Uterus (tissue), 4 donors: ENCODE results near the gene GALNT2. TPM values are rescaled to one million over a fixed set of nuclear protein-coding genes. Genes with fewer than 3 reads are reported as not detected.
A peak's percentile ranks its signal among the peaks of the same experiment; 100 is the strongest.

Source experiments
- DNase-seq, 2 donors: peaks; one replicate each; pipeline ENCODE4 v3.0.0-alpha.2; 2019 to 2020
- H3K27ac ChIP-seq, 2 donors: fragments of 200-600 bp; sonication (generic); 1 replicate in 1 of 2; 2 replicates in 1 of 2; pipeline ENCODE4 v1.5.1; 2016 to 2018
- H3K27me3 ChIP-seq, 2 donors: fragments of 200-600 bp; sonication (generic); one replicate each; pipeline ENCODE4 v1.5.1; 2018 to 2019; ENCODE audit warnings: control low read depth in 1 of 2
- H3K36me3 ChIP-seq, 2 donors: fragments of 200-600 bp; sonication (generic); one replicate each; pipeline ENCODE4 v1.5.1; 2019; ENCODE audit warnings: control low read depth in 1 of 2
- H3K4me1 ChIP-seq, 2 donors: fragments of 200-600 bp; sonication (generic); one replicate each; pipeline ENCODE4 v1.5.1; 2018 to 2019; ENCODE audit warnings: control low read depth in 1 of 2
- H3K4me3 ChIP-seq, 2 donors: fragments of 200-600 bp; sonication (generic); 1 replicate in 1 of 2; 2 replicates in 1 of 2; pipeline ENCODE4 v1.5.1; 2018 to 2019; ENCODE audit warnings: mild to moderate bottlenecking in 1 of 2
- H3K9me3 ChIP-seq, 2 donors: fragments of 200-600 bp; sonication (generic); one replicate each; pipeline ENCODE4 v1.5.1; 2019; ENCODE audit warnings: control low read depth in 1 of 2
- CTCF ChIP-seq, 4 experiments: fragments of 200-600 bp in 2 of 4; fragments of 450-650 bp in 2 of 4; sonication (generic) in 2 of 4; IDR thresholded peaks; one replicate each; pipeline ENCODE4 v1.5.1; 2016 to 2019; ENCODE audit warnings: antibody characterized with exemption in 4 of 4, mild to moderate bottlenecking in 2 of 4, moderate library complexity in 1 of 4
- POLR2A ChIP-seq, 2 donors: fragments of 450-650 bp; IDR thresholded peaks; one replicate each; pipeline ENCODE4 v1.6.1; 2016; ENCODE audit warnings: antibody characterized with exemption in 2 of 2, mild to moderate bottlenecking in 1 of 2, moderate library complexity in 1 of 2
- intact Hi-C: fragments of 100-400 bp; cut with DNase I; formaldehyde crosslinking; loops from one replicate; pipeline ENCODE4 v1.15.1; 2023; ENCODE audit warnings: low total_unique reads
- total RNA-seq, 4 donors: library from RNA; depleted of rRNA in 3 of 4; stranded (reverse); fragments of >200 nt in 3 of 4; gene quantifications; one replicate each; pipeline versions ENCODE4 v1.1.0 to v1.2.4, GENCODE V29; 2014 to 2023
- donor health status: DM: yes; HTN: yes; CAD: no.

Gene GALNT2
- total RNA-seq, 4 donors from 2014 or later: 13.6 to 51.6 (median 39.6) TPM

GRCh38 chr1:230303822-230304221 lies 236.8 kb downstream of the GALNT2 start:
- no peaks in the 10 kb centered on the region for H3K4me1 ChIP-seq
- intact Hi-C loops: no loop called here
- H3K36me3 ChIP-seq: no peaks in the 10 kb centered on the region
- H3K27me3 ChIP-seq: no peaks in the 10 kb centered on the region
- peak in 1 of 2 donors; percentile 36 for DNase-seq
- peak overlapping the region in 1 of 2 donors; percentile 12 for H3K27ac ChIP-seq
- no peak overlapping the region for H3K4me3 ChIP-seq
- no peaks in the 10 kb centered on the region for H3K9me3 ChIP-seq
- TF ChIP-seq CTCF (IDR thresholded peaks at IDR 0.05) (no peak), POLR2A (IDR thresholded peaks at IDR 0.05) (no peak)

DNA sequence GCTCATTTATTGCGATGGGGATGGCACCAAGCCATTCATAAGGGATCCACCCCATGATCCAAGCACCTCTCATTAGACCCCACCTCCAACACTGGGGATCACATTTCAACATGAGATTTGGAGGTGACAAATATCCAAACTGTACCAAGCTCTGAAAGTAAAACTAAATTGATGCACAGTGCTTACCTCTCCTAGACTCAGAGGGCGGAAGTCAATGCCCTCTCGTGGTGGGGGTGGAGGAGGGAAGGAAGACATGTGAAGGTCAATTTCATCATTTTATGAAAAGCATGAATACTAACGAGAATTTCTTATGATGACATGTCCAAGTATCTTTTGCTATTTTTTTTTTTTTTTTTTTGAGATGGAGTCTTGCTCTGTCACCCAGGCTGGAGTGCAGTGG lies 239.1 kb downstream of the GALNT2 start:
- H3K27ac ChIP-seq: no peak overlapping the region
- no peaks in the 10 kb centered on the region for H3K9me3 ChIP-seq
- intact Hi-C loops: no loop called here
- H3K4me1 ChIP-seq: no peaks in the 10 kb centered on the region
- H3K36me3 ChIP-seq: no peaks in the 10 kb centered on the region
- DNase-seq: no peak
- H3K4me3 ChIP-seq: no peak overlapping the region
- no peak for TF ChIP-seq CTCF (IDR thresholded peaks at IDR 0.05)
- no peak for TF ChIP-seq POLR2A (IDR thresholded peaks at IDR 0.05)
- no peaks in the 10 kb centered on the region for H3K27me3 ChIP-seq

DNA sequence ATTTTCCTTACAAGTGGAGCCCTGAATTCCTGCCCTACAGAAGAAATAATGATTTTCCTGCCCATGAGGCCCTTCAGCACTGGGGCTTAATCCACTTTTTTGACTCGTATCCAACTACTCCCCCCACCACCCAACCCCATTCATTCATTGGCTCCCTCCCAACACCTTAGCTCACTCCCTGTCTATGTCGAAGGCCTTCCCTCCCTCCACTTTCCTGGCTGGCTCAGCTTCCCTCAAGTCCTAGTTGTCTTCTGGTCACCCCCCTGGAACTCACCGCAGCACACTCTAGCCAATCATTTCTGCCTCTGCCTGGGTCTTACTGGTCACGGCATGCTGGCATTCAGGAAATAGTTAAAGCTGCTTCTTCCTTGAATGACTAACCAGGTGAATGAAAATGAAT lies 240.2 kb downstream of the GALNT2 start:
- no peak for DNase-seq
- TF ChIP-seq CTCF (IDR thresholded peaks at IDR 0.05) (no peak), POLR2A (IDR thresholded peaks at IDR 0.05) (no peak)
- H3K9me3 ChIP-seq: no peaks in the 10 kb centered on the region
- intact Hi-C loops: no loop called here
- no peaks in the 10 kb centered on the region for H3K36me3 ChIP-seq
- no peaks in the 10 kb centered on the region for H3K4me1 ChIP-seq
- H3K4me3 ChIP-seq: no peak overlapping the region
- H3K27ac ChIP-seq: no peak overlapping the region
- H3K27me3 ChIP-seq: no peaks in the 10 kb centered on the region

GRCh38 chr1:230308039-230308438 lies 241.0 kb downstream of the GALNT2 start:
- intact Hi-C loops: no loop called here
- DNase-seq: peak; percentile 77 to 91

DNA sequence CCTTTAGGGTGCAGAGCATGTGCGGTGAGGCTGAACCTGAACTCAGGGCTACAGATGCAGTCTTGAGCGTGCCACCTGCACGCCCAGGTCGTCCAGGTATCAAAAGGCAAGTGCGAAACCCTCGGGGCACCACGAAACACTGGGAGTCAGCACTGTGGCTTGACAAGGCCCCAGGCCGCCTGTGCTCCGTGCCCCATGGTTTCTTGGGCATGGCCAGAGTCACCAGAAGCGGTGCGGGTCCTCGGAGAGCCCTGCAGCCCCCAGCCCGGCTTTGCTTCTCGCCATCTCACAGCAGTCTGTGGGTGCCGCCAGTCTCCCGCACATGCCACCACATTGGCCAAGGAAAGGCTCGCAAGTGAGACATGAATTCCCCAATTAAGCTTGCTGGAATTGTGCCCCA lies 241.8 kb downstream of the GALNT2 start:
- Histone ChIP-seq H3K9me3 (no peaks in the 10 kb centered on the region), H3K4me1 (no peaks in the 10 kb centered on the region), H3K27me3 (no peaks in the 10 kb centered on the region), H3K4me3 (no peak overlapping the region), H3K27ac (no peak overlapping the region), H3K36me3 (no peaks in the 10 kb centered on the region)
- intact Hi-C loops: no loop called here
- no peak for DNase-seq
- TF ChIP-seq POLR2A (IDR thresholded peaks at IDR 0.05) (no peak), CTCF (IDR thresholded peaks at IDR 0.05) (no peak)

More at GRCh38 chr1:230308039-230308438, 241.0 kb downstream of the GALNT2 start:
- Histone ChIP-seq H3K27ac (peak overlapping the region in 1 of 2 donors; percentile 29), H3K36me3 (no peaks in the 10 kb centered on the region), H3K4me1 (no peaks in the 10 kb centered on the region), H3K27me3 (no peaks in the 10 kb centered on the region), H3K9me3 (no peaks in the 10 kb centered on the region), H3K4me3 (no peak overlapping the region)
- TF ChIP-seq CTCF (IDR thresholded peaks at IDR 0.05) (no peak), POLR2A (IDR thresholded peaks at IDR 0.05) (no peak)
